GM23338 (cell line): ENCODE results near the gene LMO7. TPM values are rescaled to one million over a fixed set of nuclear protein-coding genes. Genes with fewer than 3 reads are reported as not detected.

Experiments
- ATAC-seq: fragments of 200-7000 bp; cut with Tn5 transposase; 3 replicates; pipeline ENCODE4 v1.9.1; 2020
- DNase-seq: peaks from one replicate; pipeline ENCODE4 v3.0.0-alpha.2; 2015; ENCODE audit warnings: low spot score
- H2AFZ ChIP-seq: fragments of 200-600 bp; sonication (generic); 2 replicates; pipeline ENCODE4 v1.8.0; 2016; ENCODE audit warnings: antibody characterized with exemption, mild to moderate bottlenecking, moderate library complexity
- H3F3A ChIP-seq: fragments of 200-600 bp; sonication (generic); replicated peaks from 2 replicates; pipeline ENCODE4 v1.8.0; 2017; ENCODE audit warnings: antibody characterized with exemption, mixed run types, low read depth
- H3K27ac ChIP-seq: fragments of 200-600 bp; sonication (generic); 2 replicates; pipeline ENCODE4 v1.6.1; 2016; ENCODE audit warnings: low read depth
- H3K27me3 ChIP-seq: fragments of 200-600 bp; sonication (generic); 2 replicates; pipeline ENCODE4 v1.8.0; 2016; ENCODE audit warnings: mild to moderate bottlenecking, mixed run types, moderate library complexity; ENCODE audit not compliant: insufficient read depth
- H3K36me3 ChIP-seq: fragments of 200-600 bp; sonication (generic); 2 replicates; pipeline ENCODE4 v1.8.0; 2016; ENCODE audit warnings: mild to moderate bottlenecking; ENCODE audit not compliant: insufficient read depth
- H3K4me1 ChIP-seq: fragments of 200-600 bp; sonication (generic); 2 replicates; pipeline ENCODE4 v1.8.0; 2016; ENCODE audit warnings: mild to moderate bottlenecking, moderate library complexity; ENCODE audit not compliant: insufficient read depth
- H3K4me2 ChIP-seq: fragments of 200-600 bp; sonication (generic); 2 replicates; pipeline ENCODE4 v1.7.1; 2017; ENCODE audit warnings: mixed run types
- H3K4me3 ChIP-seq: fragments of 200-600 bp; sonication (generic); 2 replicates; pipeline ENCODE4 v1.6.1; 2016; ENCODE audit warnings: mixed run types
- H3K79me2 ChIP-seq: fragments of 200-600 bp; sonication (generic); replicated peaks from 2 replicates; pipeline ENCODE4 v1.8.0; 2017; ENCODE audit warnings: mild to moderate bottlenecking; ENCODE audit not compliant: insufficient read depth
- H3K9me2 ChIP-seq: fragments of 200-600 bp; sonication (generic); 2 replicates; pipeline ENCODE4 v1.8.0; 2017; ENCODE audit not compliant: insufficient read depth
- H4K20me1 ChIP-seq: fragments of 200-600 bp; sonication (generic); replicated peaks from 2 replicates; pipeline ENCODE4 v1.8.0; 2017; ENCODE audit warnings: mild to moderate bottlenecking; ENCODE audit not compliant: insufficient read depth
- H3K27ac Mint-ChIP-seq: 2 replicates; pipeline ENCODE4 v1.8.0; 2020; ENCODE audit warnings: inconsistent platforms, mild to moderate bottlenecking, moderate library complexity, mixed read lengths
- H3K27me3 Mint-ChIP-seq: 3 replicates; pipeline ENCODE4 v1.8.0; 2022; ENCODE audit warnings: low read depth, mild to moderate bottlenecking, moderate library complexity, mixed read lengths, inconsistent platforms; ENCODE audit not compliant: insufficient read depth, poor library complexity
- H3K36me3 Mint-ChIP-seq: 3 replicates; pipeline ENCODE4 v1.8.0; 2021; ENCODE audit warnings: low read depth, mild to moderate bottlenecking, inconsistent platforms, moderate library complexity, mixed read lengths
- H3K4me1 Mint-ChIP-seq: 3 replicates; pipeline ENCODE4 v1.8.0; 2020; ENCODE audit warnings: mild to moderate bottlenecking, inconsistent platforms, mixed read lengths
- H3K4me3 Mint-ChIP-seq: 3 replicates; pipeline ENCODE4 v1.8.0; 2021; ENCODE audit warnings: moderate library complexity, mild to moderate bottlenecking, inconsistent platforms, mixed read lengths
- H3K9me3 Mint-ChIP-seq: 3 replicates; pipeline ENCODE4 v1.8.0; 2020; ENCODE audit warnings: moderate library complexity, mild to moderate bottlenecking, inconsistent platforms, mixed read lengths
- CREB1 ChIP-seq: fragments of 250-450 bp; sonication (Bioruptor Pico); IDR thresholded peaks from 2 replicates; pipeline ENCODE4 v1.5.0; 2020; ENCODE audit warnings: low read depth, mild to moderate bottlenecking, moderate library complexity
- EZH2 ChIP-seq: fragments of 200-600 bp; sonication (generic); IDR thresholded peaks from one replicate; pipeline ENCODE4 v1.8.0; 2017; ENCODE audit warnings: antibody characterized with exemption, mild to moderate bottlenecking, low read depth; ENCODE audit not compliant: unreplicated experiment
- EZH2phosphoT487 ChIP-seq: fragments of 200-600 bp; sonication (generic); IDR thresholded peaks from one replicate; pipeline ENCODE4 v1.8.1; 2018; ENCODE audit warnings: antibody characterized with exemption; ENCODE audit not compliant: unreplicated experiment
- JUNB ChIP-seq: IDR thresholded peaks from one replicate; pipeline ENCODE4 v1.6.1; 2016; ENCODE audit warnings: antibody characterized with exemption; ENCODE audit not compliant: unreplicated experiment
- NANOG ChIP-seq: IDR thresholded peaks from 2 replicates; pipeline ENCODE4 v1.6.1; 2016; ENCODE audit warnings: antibody characterized with exemption, borderline replicate concordance
- POLR2AphosphoS5 ChIP-seq: IDR thresholded peaks from 2 replicates; pipeline ENCODE4 v1.6.1; 2016; ENCODE audit warnings: antibody characterized with exemption, low read depth
- STAT1 ChIP-seq: IDR thresholded peaks from one replicate; pipeline ENCODE4 v1.6.1; 2016; ENCODE audit warnings: antibody characterized with exemption; ENCODE audit not compliant: unreplicated experiment
- ZNF114 ChIP-seq: fragments of 250-450 bp; sonication (Bioruptor Pico); IDR thresholded peaks from 2 replicates; pipeline ENCODE4 v1.5.0; 2020; ENCODE audit warnings: mild to moderate bottlenecking, moderate library complexity
- ZNF331 ChIP-seq: fragments of 250-450 bp; sonication (Bioruptor Pico); IDR thresholded peaks from 2 replicates; pipeline ENCODE4 v1.5.0; 2020; ENCODE audit warnings: low read depth, mild to moderate bottlenecking, moderate library complexity
- polyA plus RNA-seq: library from polyadenylated mRNA; unstranded; fragments of >200 nt; fragmentation: Nextera tagmentation; extraction: Ambion mirVana; gene quantifications from 2 replicates; pipeline ENCODE4 v1.2.1, GENCODE V29; 2016
- total RNA-seq: library from RNA; depleted of rRNA; stranded (reverse); fragments of >200 nt; shearing (Covaris generic); gene quantifications from 2 replicates; pipeline ENCODE4 v1.2.3, GENCODE V29; 2014
- TF ChIP-seq, protein P1 (sequence below), 2 experiments: fragments of 200-600 bp in 1 of 2; sonication (generic) in 1 of 2; conservative IDR thresholded peaks; 2 replicates each; pipeline versions ENCODE4 v1.5.1 to v1.6.1; 2016 to 2017; ENCODE audit warnings: antibody characterized with exemption in 2 of 2, low read depth in 2 of 2, mild to moderate bottlenecking in 2 of 2, moderate library complexity in 1 of 2
- TF ChIP-seq, protein P2 (sequence below): IDR thresholded peaks from one replicate; pipeline ENCODE4 v1.6.1; 2018; ENCODE audit warnings: antibody characterized with exemption; ENCODE audit not compliant: unreplicated experiment
- TF ChIP-seq, protein P3 (sequence below): IDR thresholded peaks from 2 replicates; pipeline ENCODE4 v1.6.1; 2016; ENCODE audit warnings: antibody characterized with exemption
- TF ChIP-seq, protein P4 (sequence below): fragments of 250-450 bp; sonication (Bioruptor Pico); IDR thresholded peaks from 2 replicates; pipeline ENCODE4 v1.5.0; 2020; ENCODE audit warnings: mild to moderate bottlenecking, moderate library complexity

The LMO7 gene
- total and polyA plus RNA-seq, 2 experiments from 2014 or later: 22.3 to 26.9 TPM

DNA sequence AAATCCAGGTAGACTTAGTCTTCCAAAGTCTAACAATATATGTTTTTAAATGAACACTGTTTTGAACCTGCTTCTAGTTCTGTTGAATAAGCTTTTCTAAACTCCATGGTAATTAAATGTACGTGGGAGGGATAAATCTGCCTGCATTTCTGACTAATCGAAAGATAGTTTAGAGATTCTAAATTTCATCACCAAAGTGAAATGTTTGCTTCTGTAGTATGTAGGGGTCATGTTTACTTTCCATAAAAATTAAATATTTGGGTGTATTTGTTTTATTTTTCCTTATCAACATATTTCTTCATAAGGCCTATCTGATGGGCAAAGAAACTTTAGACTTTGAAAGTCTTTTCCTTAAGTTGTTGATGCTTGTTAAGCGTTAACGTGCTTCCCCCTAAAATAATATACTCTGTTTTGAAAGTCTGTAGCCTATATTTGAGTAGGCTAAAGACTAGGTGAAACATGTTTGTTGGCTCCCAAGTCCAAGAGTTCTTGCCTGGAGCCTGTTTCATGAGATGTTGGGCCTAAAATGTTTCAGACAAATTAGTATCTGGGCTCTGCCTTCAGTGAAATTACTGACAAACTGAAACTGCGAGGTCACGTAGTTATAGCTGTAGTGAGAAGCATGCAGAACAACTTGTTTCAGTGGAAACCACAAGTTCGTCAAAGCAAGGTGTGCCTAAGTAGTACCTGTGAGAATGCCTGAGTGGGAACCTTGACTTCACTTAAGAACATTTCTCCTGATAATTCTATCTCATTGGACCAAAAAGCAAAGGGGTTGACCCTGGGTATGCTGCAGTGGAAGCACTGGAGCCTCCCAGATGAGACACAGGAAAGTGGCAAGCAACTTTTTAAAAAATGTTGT, 126.2 kb downstream of the LMO7 start:
- H3F3A ChIP-seq: no peaks in the 10 kb centered on the region
- H3K4me1 Mint-ChIP-seq: peaks cover 9% of the 10 kb centered on the region
- TF ChIP-seq POLR2AphosphoS5: no peak
- TF ChIP-seq ZNF114 (CRISPR knock-in tag): no peak
- TF ChIP-seq NANOG: no peak
- TF ChIP-seq, protein P1, sequence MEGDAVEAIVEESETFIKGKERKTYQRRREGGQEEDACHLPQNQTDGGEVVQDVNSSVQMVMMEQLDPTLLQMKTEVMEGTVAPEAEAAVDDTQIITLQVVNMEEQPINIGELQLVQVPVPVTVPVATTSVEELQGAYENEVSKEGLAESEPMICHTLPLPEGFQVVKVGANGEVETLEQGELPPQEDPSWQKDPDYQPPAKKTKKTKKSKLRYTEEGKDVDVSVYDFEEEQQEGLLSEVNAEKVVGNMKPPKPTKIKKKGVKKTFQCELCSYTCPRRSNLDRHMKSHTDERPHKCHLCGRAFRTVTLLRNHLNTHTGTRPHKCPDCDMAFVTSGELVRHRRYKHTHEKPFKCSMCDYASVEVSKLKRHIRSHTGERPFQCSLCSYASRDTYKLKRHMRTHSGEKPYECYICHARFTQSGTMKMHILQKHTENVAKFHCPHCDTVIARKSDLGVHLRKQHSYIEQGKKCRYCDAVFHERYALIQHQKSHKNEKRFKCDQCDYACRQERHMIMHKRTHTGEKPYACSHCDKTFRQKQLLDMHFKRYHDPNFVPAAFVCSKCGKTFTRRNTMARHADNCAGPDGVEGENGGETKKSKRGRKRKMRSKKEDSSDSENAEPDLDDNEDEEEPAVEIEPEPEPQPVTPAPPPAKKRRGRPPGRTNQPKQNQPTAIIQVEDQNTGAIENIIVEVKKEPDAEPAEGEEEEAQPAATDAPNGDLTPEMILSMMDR (conservative IDR thresholded peaks at IDR 0.05; ENCODE audit: low read depth in 2 of 2): no peak
- no peak for TF ChIP-seq EZH2
- TF ChIP-seq, protein P2, sequence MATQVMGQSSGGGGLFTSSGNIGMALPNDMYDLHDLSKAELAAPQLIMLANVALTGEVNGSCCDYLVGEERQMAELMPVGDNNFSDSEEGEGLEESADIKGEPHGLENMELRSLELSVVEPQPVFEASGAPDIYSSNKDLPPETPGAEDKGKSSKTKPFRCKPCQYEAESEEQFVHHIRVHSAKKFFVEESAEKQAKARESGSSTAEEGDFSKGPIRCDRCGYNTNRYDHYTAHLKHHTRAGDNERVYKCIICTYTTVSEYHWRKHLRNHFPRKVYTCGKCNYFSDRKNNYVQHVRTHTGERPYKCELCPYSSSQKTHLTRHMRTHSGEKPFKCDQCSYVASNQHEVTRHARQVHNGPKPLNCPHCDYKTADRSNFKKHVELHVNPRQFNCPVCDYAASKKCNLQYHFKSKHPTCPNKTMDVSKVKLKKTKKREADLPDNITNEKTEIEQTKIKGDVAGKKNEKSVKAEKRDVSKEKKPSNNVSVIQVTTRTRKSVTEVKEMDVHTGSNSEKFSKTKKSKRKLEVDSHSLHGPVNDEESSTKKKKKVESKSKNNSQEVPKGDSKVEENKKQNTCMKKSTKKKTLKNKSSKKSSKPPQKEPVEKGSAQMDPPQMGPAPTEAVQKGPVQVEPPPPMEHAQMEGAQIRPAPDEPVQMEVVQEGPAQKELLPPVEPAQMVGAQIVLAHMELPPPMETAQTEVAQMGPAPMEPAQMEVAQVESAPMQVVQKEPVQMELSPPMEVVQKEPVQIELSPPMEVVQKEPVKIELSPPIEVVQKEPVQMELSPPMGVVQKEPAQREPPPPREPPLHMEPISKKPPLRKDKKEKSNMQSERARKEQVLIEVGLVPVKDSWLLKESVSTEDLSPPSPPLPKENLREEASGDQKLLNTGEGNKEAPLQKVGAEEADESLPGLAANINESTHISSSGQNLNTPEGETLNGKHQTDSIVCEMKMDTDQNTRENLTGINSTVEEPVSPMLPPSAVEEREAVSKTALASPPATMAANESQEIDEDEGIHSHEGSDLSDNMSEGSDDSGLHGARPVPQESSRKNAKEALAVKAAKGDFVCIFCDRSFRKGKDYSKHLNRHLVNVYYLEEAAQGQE: no peak
- no peak for TF ChIP-seq ZNF331 (CRISPR knock-in tag)
- TF ChIP-seq JUNB: no peak
- no peak for TF ChIP-seq CREB1 (CRISPR knock-in tag)
- TF ChIP-seq STAT1: no peak
- no peak for TF ChIP-seq EZH2phosphoT487
- TF ChIP-seq, protein P3, sequence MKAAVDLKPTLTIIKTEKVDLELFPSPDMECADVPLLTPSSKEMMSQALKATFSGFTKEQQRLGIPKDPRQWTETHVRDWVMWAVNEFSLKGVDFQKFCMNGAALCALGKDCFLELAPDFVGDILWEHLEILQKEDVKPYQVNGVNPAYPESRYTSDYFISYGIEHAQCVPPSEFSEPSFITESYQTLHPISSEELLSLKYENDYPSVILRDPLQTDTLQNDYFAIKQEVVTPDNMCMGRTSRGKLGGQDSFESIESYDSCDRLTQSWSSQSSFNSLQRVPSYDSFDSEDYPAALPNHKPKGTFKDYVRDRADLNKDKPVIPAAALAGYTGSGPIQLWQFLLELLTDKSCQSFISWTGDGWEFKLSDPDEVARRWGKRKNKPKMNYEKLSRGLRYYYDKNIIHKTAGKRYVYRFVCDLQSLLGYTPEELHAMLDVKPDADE: no peak
- TF ChIP-seq, protein P4, sequence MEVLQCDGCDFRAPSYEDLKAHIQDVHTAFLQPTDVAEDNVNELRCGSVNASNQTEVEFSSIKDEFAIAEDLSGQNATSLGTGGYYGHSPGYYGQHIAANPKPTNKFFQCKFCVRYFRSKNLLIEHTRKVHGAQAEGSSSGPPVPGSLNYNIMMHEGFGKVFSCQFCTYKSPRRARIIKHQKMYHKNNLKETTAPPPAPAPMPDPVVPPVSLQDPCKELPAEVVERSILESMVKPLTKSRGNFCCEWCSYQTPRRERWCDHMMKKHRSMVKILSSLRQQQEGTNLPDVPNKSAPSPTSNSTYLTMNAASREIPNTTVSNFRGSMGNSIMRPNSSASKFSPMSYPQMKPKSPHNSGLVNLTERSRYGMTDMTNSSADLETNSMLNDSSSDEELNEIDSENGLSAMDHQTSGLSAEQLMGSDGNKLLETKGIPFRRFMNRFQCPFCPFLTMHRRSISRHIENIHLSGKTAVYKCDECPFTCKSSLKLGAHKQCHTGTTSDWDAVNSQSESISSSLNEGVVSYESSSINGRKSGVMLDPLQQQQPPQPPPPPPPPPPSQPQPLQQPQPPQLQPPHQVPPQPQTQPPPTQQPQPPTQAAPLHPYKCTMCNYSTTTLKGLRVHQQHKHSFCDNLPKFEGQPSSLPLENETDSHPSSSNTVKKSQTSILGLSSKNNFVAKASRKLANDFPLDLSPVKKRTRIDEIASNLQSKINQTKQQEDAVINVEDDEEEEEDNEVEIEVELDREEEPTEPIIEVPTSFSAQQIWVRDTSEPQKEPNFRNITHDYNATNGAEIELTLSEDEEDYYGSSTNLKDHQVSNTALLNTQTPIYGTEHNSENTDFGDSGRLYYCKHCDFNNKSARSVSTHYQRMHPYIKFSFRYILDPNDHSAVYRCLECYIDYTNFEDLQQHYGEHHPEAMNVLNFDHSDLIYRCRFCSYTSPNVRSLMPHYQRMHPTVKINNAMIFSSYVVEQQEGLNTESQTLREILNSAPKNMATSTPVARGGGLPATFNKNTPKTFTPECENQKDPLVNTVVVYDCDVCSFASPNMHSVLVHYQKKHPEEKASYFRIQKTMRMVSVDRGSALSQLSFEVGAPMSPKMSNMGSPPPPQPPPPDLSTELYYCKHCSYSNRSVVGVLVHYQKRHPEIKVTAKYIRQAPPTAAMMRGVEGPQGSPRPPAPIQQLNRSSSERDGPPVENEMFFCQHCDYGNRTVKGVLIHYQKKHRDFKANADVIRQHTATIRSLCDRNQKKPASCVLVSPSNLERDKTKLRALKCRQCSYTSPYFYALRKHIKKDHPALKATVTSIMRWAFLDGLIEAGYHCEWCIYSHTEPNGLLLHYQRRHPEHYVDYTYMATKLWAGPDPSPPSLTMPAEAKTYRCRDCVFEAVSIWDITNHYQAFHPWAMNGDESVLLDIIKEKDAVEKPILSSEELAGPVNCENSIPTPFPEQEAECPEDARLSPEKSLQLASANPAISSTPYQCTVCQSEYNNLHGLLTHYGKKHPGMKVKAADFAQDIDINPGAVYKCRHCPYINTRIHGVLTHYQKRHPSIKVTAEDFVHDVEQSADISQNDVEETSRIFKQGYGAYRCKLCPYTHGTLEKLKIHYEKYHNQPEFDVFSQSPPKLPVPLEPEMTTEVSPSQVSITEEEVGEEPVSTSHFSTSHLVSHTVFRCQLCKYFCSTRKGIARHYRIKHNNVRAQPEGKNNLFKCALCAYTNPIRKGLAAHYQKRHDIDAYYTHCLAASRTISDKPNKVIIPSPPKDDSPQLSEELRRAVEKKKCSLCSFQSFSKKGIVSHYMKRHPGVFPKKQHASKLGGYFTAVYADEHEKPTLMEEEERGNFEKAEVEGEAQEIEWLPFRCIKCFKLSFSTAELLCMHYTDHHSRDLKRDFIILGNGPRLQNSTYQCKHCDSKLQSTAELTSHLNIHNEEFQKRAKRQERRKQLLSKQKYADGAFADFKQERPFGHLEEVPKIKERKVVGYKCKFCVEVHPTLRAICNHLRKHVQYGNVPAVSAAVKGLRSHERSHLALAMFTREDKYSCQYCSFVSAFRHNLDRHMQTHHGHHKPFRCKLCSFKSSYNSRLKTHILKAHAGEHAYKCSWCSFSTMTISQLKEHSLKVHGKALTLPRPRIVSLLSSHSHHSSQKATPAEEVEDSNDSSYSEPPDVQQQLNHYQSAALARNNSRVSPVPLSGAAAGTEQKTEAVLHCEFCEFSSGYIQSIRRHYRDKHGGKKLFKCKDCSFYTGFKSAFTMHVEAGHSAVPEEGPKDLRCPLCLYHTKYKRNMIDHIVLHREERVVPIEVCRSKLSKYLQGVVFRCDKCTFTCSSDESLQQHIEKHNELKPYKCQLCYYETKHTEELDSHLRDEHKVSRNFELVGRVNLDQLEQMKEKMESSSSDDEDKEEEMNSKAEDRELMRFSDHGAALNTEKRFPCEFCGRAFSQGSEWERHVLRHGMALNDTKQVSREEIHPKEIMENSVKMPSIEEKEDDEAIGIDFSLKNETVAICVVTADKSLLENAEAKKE (CRISPR knock-in tag): no peak
- no peaks in the 10 kb centered on the region for H3K9me3 Mint-ChIP-seq
- no peaks in the 10 kb centered on the region for H3K36me3 ChIP-seq
- H3K27ac Mint-ChIP-seq: no peak overlapping the region; the same call in 1 of the 2 replicates
- no peaks in the 10 kb centered on the region for H3K27me3 ChIP-seq
- H4K20me1 ChIP-seq: no peaks in the 10 kb centered on the region
- no peaks in the 10 kb centered on the region for H3K36me3 Mint-ChIP-seq
- DNase-seq: no peak
- no peaks in the 10 kb centered on the region for H3K27me3 Mint-ChIP-seq
- H3K4me3 ChIP-seq: no peak overlapping the region
- no peaks in the 10 kb centered on the region for H3K79me2 ChIP-seq
- no peak overlapping the region for H3K27ac ChIP-seq
- no peaks in the 10 kb centered on the region; the same call in 1 of the 2 replicates for H3K4me1 ChIP-seq
- H3K4me3 Mint-ChIP-seq: no peak overlapping the region
- ATAC-seq: no peak
- no peak overlapping the region for H3K4me2 ChIP-seq
- 0 out of 2 replicates have a peak, but pooled peaks cover 3% of the 10 kb centered on the region for H3K9me2 ChIP-seq
- no peak overlapping the region for H2AFZ ChIP-seq
